ENCODE results near the gene RFNG. TPM values are rescaled to one million over a fixed set of nuclear protein-coding genes. Genes with fewer than 3 reads are reported as not detected.

Gene RFNG
- total RNA-seq, 1 donor from 2014 or later, result 40.2 TPM

DNA sequence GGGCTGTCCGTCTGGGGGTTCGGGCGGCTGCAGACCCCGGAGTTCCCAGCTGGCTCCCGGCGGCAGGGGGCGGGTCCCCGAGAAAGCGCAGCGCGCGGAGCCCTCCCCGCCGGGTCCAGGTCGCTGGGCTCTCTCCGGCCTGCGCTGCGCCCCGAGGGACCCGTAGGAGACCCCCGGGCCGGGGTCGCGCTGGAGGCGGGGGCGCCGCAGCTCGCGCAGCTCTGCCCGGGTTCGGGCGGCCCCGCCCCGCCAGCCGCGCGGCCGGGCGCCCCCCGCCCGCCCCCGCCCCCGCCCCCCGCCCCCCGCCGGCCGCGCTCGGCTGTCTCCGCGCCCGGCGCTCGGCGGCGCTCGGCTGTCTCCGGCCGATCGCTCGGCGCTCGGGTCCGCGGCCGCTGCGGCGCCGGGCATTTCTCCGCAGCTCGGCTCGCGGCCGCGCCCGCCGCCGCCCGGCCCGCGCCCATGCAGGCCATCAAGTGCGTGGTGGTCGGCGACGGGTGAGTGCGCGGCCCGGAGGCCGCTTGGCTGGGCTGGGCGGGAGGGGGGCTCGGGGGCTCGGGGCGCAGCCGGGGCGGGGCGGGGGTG lies 20.2 kb downstream of the RFNG start, which contains the start of gene RAC3:
RAC3 (plus strand) TSS at position 376 of the 582 bp plus-strand sequence; CDS start at position 460, 84 bp downstream.
- Histone ChIP-seq H3K4me2 (ENCODE audit: low read length) (peak within 1 kb of the TSS; percentile 91), H3K79me2 (ENCODE audit: insufficient read depth, low read length) (peaks cover 5% of the 10 kb centered on the region), H4K20me1 (ENCODE audit: insufficient read depth, low read length) (no peaks in the 10 kb centered on the region), H3K9ac (ENCODE audit: low read length) (peak within 1 kb of the TSS; percentile 67), H3K4me1 (ENCODE audit: insufficient read depth, low read length) (peaks cover 15% of the 10 kb centered on the region), H3K36me3 (ENCODE audit: insufficient read depth, low read length) (no peaks in the 10 kb centered on the region), H3K27me3 (ENCODE audit: insufficient read depth, low read length) (no peaks in the 10 kb centered on the region), H3K9me3 (ENCODE audit: insufficient read depth, low read depth, low read length) (no peaks in the 10 kb centered on the region), H3K27ac (ENCODE audit: low read depth, low read length) (no peak within 1 kb of the TSS), H2AFZ (ENCODE audit: low read depth, low read length) (peak within 1 kb of the TSS; percentile 87), H3K4me3 (ENCODE audit: insufficient read depth, low read depth, low read length) (peak within 1 kb of the TSS; percentile 59)
- Mint-ChIP-seq H3K9me3 (ENCODE audit: unreplicated experiment) (no peaks in the 10 kb centered on the region), H3K27ac (ENCODE audit: unreplicated experiment) (no peak within 1 kb of the TSS), H3K4me1 (ENCODE audit: low read depth, unreplicated experiment) (no peaks in the 10 kb centered on the region), H3K36me3 (ENCODE audit: low read depth, unreplicated experiment) (peaks cover 13% of the 10 kb centered on the region), H3K27me3 (ENCODE audit: low read depth, unreplicated experiment) (peaks cover 8% of the 10 kb centered on the region), H3K4me3 (ENCODE audit: unreplicated experiment) (peak within 1 kb of the TSS; percentile 80)
- no peak for FAIRE-seq
- no peak for DNase-seq (ENCODE audit: low read depth)
- no peak for TF ChIP-seq EZH2 (IDR thresholded peaks at IDR 0.05; ENCODE audit: insufficient read depth, low read length)
- TF ChIP-seq, protein P1, sequence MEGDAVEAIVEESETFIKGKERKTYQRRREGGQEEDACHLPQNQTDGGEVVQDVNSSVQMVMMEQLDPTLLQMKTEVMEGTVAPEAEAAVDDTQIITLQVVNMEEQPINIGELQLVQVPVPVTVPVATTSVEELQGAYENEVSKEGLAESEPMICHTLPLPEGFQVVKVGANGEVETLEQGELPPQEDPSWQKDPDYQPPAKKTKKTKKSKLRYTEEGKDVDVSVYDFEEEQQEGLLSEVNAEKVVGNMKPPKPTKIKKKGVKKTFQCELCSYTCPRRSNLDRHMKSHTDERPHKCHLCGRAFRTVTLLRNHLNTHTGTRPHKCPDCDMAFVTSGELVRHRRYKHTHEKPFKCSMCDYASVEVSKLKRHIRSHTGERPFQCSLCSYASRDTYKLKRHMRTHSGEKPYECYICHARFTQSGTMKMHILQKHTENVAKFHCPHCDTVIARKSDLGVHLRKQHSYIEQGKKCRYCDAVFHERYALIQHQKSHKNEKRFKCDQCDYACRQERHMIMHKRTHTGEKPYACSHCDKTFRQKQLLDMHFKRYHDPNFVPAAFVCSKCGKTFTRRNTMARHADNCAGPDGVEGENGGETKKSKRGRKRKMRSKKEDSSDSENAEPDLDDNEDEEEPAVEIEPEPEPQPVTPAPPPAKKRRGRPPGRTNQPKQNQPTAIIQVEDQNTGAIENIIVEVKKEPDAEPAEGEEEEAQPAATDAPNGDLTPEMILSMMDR (IDR thresholded peaks at IDR 0.05; ENCODE audit: insufficient read depth, low read depth, low read length), result no peak

GRCh38 chr17:82030470-82031302 lies 20.9 kb downstream of the RFNG start:
- Histone ChIP-seq H3K4me2 (ENCODE audit: low read length) (peak overlapping the region; percentile 91), H3K27me3 (ENCODE audit: insufficient read depth, low read length) (no peaks in the 10 kb centered on the region), H4K20me1 (ENCODE audit: insufficient read depth, low read length) (no peaks in the 10 kb centered on the region), H3K9ac (ENCODE audit: low read length) (no peak overlapping the region), H3K9me3 (ENCODE audit: insufficient read depth, low read depth, low read length) (no peaks in the 10 kb centered on the region), H3K27ac (ENCODE audit: low read depth, low read length) (no peak overlapping the region), H3K4me1 (ENCODE audit: insufficient read depth, low read length) (peaks cover 12% of the 10 kb centered on the region), H2AFZ (ENCODE audit: low read depth, low read length) (peak overlapping the region; percentile 87), H3K79me2 (ENCODE audit: insufficient read depth, low read length) (no peaks in the 10 kb centered on the region), H3K4me3 (ENCODE audit: insufficient read depth, low read depth, low read length) (peak overlapping the region; percentile 59), H3K36me3 (ENCODE audit: insufficient read depth, low read length) (no peaks in the 10 kb centered on the region)
- Mint-ChIP-seq H3K27me3 (ENCODE audit: low read depth, unreplicated experiment) (peaks cover 10% of the 10 kb centered on the region), H3K9me3 (ENCODE audit: unreplicated experiment) (no peaks in the 10 kb centered on the region), H3K36me3 (ENCODE audit: low read depth, unreplicated experiment) (peaks cover 12% of the 10 kb centered on the region), H3K27ac (ENCODE audit: unreplicated experiment) (no peak overlapping the region), H3K4me1 (ENCODE audit: low read depth, unreplicated experiment) (no peaks in the 10 kb centered on the region), H3K4me3 (ENCODE audit: unreplicated experiment) (peak overlapping the region; percentile 69)
- TF ChIP-seq, protein P1 (IDR thresholded peaks at IDR 0.05; ENCODE audit: insufficient read depth, low read depth, low read length), result peak; percentile 49
- TF ChIP-seq EZH2 (IDR thresholded peaks at IDR 0.05; ENCODE audit: insufficient read depth, low read length), result no peak
- FAIRE-seq (no peak), DNase-seq (ENCODE audit: low read depth) (peak; percentile 57)
